HG03565 (cell line): ENCODE results near the gene NME5.

Experiments used
- ATAC-seq: cut with Tn5 transposase; IDR thresholded peaks from one replicate; pipeline ENCODE4 v1.9.1; 2021; ENCODE audit warnings: mild to moderate bottlenecking, moderate library complexity; ENCODE audit not compliant: unreplicated experiment

Gene NME5

GRCh38 chr5:138140268-138140667 lies 1.0 kb upstream of the NME5 start:
- no peak for ATAC-seq

GRCh38 chr5:138139781-138140090 lies 508 bp upstream of the NME5 start:
- no peak for ATAC-seq

- ATAC-seq: no peak
These were observed 6.7 kb downstream of the NME5 start for GRCh38 chr5:138132543-138132942.

GRCh38 chr5:138129347-138129746 lies 9.9 kb downstream of the NME5 start:
- ATAC-seq: no peak

GRCh38 chr5:138128334-138128733 lies 10.9 kb downstream of the NME5 start:
- ATAC-seq: no peak

- no peak for ATAC-seq
These were observed 24.0 kb downstream of the NME5 start for GRCh38 chr5:138115254-138115653.

- no peak for ATAC-seq
These were observed 27.3 kb downstream of the NME5 start for GRCh38 chr5:138111937-138112336.

- ATAC-seq: no peak
These were observed 28.0 kb downstream of the NME5 start for GRCh38 chr5:138111181-138111580.

GRCh38 chr5:138110266-138110963 lies 28.8 kb downstream of the NME5 start:
- ATAC-seq: no peak

GRCh38 chr5:138109463-138110265 lies 29.6 kb downstream of the NME5 start:
- no peak for ATAC-seq

- no peak for ATAC-seq
These were observed 32.0 kb downstream of the NME5 start for GRCh38 chr5:138107213-138107612.

GRCh38 chr5:138105709-138106108 lies 33.5 kb downstream of the NME5 start:
- ATAC-seq: no peak

GRCh38 chr5:138103319-138103637 lies 36.0 kb downstream of the NME5 start:
- ATAC-seq: no peak

GRCh38 chr5:138102454-138103318 lies 36.5 kb downstream of the NME5 start:
- ATAC-seq: no peak

GRCh38 chr5:138096997-138097828 lies 42.0 kb downstream of the NME5 start:
- ATAC-seq: no peak

- no peak for ATAC-seq
These were observed 42.9 kb downstream of the NME5 start for GRCh38 chr5:138096363-138096762.

- ATAC-seq: no peak
These were observed 43.9 kb downstream of the NME5 start for GRCh38 chr5:138095100-138095907.

- no peak for ATAC-seq
These were observed 46.2 kb downstream of the NME5 start for GRCh38 chr5:138093036-138093435.

- ATAC-seq: no peak
These were observed 46.9 kb downstream of the NME5 start for GRCh38 chr5:138092301-138092700.

- ATAC-seq: no peak
These were observed 47.5 kb downstream of the NME5 start for GRCh38 chr5:138091685-138092084.
